ENCODE measurements around the gene ZNF587B. TPM values are rescaled to one million over a fixed set of nuclear protein-coding genes. Genes with fewer than 3 reads are reported as not detected.
"Not testable (repeated sequence)": the region's sequence is repeated elsewhere in the genome, so short reads cannot be mapped to it uniquely, and the experiment has no call there.

The ZNF587B gene
- total RNA-seq, 1 experiment from 2014 or later = 6.8 TPM

DNA sequence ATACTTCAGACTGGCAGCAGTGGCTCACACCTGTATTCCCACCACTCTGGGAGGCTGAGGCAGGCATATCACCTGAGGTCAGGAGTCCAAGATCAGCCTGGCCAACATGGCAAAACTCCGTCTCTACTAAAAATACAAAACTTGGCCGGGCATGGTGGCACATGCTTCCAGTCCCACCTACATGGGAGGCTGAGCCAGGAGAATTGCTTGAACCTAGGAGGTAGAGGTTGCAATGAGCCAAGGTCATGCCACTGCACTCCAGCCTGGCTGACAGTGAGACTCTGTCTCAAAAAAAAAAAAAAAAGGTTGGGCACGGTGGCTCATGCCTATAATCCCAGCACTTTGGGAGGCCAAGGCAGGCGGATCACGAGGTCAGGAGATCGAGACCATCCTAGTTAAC, 39.6 kb downstream of the ZNF587B start:
- not testable (repeated sequence) for DNase-seq (ENCODE audit: low read depth)

DNA sequence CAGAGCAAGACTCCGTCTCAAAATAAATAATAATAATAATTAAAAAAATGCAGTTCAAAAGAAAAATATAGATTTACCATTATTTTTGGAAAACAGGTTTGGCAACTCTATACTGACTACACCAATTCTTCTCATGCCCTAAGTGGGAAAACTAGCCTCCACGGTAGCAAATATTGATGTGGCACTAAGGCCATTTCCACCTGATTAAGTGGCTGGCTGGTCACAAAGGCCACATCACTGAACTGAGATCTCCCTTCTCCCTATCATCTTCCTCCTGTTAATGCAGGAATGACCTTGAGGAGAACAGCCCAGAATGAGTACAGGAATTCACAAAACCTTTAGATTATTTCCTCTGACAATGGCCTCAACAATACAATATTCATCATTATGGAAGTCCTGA, 40.1 kb downstream of the ZNF587B start:
- DNase-seq (ENCODE audit: low read depth) = no peak

DNA sequence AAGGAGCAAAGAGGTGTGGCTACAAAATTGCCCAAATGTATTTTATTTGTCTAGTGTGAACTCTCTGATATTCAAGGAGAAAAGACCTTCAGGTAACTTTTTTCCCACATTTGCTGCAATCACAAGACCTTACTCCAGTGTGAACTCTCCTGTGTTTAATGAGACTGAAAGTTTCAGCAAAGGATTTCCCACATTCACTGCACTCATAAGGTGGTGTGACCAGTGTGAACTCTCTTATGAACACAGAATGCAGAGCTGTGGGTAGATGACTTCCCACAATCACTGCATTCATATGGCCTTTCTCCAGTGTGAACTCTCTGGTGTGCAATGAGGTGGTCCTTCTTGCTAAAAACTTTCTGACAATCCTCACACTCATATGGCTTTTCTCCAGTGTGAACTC, 42.4 kb downstream of the ZNF587B start:
- DNase-seq (ENCODE audit: low read depth) = no peak

DNA sequence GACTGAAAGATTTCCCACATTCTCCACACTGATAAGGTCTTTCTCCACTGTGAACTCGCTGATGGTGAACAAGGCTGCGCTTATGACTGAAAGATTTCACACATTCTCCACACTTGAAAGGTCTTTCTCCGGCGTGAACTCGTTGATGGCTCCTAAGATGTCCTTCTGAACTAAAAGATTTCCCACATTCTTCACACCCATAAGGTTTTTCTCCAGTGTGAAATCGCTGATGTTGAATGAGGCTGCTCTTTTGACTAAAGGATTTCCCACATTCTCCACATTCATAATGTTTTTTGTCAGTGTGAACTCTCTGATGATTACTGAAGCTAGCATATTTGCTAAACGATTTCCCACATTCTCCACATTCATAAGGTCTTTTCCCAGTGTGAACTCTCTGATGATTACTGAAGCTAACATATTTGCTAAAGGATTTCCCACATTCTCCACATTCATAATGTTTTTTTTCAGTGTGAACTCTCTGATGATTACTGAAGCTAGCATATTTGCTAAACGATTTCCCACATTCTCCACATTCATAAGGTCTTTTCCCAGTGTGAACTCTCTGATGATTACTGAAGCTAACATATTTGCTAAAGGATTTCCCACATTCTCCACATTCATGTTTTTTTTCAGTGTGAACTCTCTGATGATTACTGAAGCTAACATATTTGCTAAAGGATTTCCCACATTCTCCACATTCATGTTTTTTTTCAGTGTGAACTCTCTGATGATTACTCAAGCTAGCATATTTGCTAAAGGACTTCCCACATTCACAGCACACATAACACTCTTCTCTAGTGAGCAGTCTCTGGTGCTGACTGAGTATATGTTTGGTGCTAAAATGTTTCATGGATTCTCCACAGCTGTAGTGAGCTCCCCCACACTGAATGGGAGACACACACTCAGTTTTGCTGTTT, 44.0 kb downstream of the ZNF587B start:
- not testable (repeated sequence) for DNase-seq (ENCODE audit: low read depth)

DNA sequence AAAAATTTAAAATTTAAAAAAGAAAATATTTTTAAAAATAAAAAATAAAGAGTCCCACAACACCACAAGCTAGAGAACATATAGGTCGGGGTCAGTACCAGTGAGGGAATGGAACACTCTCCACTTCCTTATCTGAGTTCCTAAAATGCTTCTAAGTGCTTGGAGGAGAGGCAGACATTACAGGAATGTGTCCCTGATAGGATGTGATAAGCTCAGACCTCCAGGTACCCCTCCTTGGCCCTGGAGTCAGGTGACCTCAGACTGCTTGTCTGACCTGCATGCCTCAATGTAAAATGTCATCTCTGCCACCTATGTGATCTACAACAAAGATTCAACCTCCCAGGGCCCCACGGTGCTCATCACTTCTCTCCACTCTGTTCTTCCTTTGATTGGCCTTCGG, 55.9 kb downstream of the ZNF587B start:
- DNase-seq (ENCODE audit: low read depth) = no peak

DNA sequence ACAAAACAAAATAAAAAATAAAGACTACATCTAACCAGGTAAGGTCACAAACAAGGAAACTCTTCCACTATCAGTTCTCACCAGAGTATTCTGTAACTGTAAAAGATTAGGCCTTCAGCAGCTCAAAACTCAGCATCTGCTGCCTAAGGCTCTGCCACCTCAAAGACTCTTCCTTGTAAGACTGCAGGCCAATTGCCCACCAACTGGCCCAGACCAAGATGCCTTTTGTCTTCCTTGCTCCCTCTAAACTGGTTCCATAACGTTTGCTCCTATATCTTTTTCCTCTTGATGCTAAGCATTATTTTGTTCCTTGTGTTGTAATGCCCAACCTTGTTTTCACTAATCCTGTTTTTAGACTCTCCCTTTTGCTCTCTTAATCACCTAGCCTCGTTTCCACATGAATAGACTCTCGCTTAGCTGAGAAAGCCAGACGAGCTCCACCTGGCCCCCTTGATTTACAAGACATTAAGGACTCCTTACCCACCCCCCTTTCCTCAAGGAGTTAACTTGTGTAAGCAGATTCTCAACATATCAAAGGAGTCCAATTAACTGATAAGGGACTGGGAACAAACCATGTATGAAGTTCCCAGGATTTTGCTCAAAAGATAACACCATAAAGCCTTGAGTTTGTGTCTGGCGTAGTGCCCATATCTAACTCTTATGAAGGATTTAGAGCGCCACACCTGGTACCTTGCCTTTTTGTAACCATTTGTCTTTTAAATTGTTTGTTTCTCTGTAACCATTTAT, 57.3 kb downstream of the ZNF587B start:
- DNase-seq (ENCODE audit: low read depth) = no peak

DNA sequence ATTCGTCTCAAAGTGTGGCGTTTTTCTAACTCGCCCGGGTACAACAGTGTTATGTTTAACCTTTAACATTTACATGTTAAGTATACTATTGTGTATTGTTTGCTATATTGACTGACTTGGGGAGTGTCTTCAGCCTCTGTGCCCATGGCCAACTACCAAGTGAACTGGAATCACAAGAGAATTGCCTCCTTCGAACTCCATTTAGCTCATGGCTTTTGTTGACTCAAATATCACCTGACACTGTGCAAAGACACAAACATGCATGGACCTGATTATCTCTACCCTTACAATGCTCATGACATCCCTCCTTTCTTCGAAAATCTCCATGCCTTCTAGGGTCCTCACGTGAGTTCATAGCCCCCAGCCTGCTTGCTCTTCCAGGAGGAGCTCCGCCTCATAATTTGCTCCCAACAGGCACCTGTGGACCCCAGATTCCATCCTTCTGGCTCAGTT, 58.0 kb downstream of the ZNF587B start:
- no peak for DNase-seq (ENCODE audit: low read depth)

DNA sequence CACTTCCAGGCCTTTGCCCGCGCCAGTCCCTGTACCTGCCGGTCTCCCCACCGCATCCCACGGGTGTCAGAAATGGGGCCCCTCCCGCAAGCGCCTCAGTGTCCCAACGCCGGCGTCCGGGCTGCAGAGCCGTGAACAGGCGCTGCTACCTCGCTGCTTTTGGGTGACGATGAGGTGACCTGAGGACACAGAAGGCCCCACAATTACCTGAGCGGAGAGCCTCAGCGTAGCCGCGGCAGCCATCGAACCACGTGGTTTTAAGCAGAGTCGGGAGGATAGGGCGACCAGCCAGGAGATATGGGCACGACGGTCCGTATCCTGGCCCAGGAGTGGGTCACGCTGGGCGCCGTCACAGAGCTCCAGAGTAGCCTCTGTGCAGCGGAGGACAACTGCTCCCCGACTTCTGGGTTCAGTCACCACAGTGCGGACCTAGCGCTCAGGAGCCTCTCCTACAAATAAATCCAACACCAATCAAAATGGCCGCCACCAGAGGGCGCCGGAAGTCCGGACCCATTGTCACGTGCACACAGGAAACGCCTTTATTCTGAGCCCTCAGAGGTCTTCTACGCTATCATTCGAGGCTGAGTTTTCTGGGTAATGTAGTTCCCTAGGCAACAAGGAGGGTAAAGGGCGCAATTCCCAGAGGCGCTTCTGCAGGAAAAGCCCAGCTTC, 58.6 kb downstream of the ZNF587B start, which contains the start of gene ZNF814:
TSS of gene ZNF814 (minus strand) at position 478 of the 672 bp plus-strand sequence. CDS start at position 243, 235 bp downstream.
- DNase-seq (ENCODE audit: low read depth) = peak; percentile 83

DNA sequence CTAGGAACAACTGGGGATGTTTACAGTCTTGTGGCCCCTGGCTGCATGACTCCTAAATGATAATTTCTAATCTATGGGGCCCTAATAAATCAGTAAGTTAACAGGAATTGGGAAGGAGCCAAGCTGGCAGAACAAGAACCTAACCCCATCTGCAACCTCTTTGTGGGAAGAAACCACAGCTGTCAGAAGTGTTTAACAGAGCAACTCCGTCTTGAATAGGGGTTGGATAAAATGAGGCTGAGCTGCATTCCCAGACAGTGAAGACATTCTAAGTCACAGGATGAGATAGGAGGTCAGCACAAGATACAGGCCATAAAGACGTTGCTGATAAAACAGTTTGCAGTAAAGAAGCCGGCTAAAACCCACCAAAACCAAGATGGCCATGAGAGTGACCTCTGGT, 60.6 kb downstream of the ZNF587B start:
- DNase-seq (ENCODE audit: low read depth) = peak; percentile 63

Other genes starting within 250 kb of the ZNF587B start
- gene ZIK1, start 246.2 kb upstream of the ZNF587B start, total RNA-seq (2014; rRNA removed) = 5.1 and 5.4 TPM in 2 replicates
- gene ZNF530, start 230.4 kb upstream of the ZNF587B start, total RNA-seq (2014; rRNA removed) = 11.1 and 16.2 TPM in 2 replicates
- 22.3 and 22.9 TPM in 2 replicates for gene ZNF134, start 216.1 kb upstream of the ZNF587B start, total RNA-seq (2014; rRNA removed)
- 11.4 and 12.1 TPM in 2 replicates for gene ZNF211, start 197.1 kb upstream of the ZNF587B start, total RNA-seq (2014; rRNA removed)
- gene ZSCAN4, start 161.4 kb upstream of the ZNF587B start, total RNA-seq (2014; rRNA removed) = 0.11 TPM in 1 of 2 replicates, not detected in the other
- gene ZNF551, start 148.3 kb upstream of the ZNF587B start, total RNA-seq (2014; rRNA removed) = 8.9 and 12.3 TPM in 2 replicates
- gene ZNF154, start 121.1 kb upstream of the ZNF587B start, total RNA-seq (2014; rRNA removed) = 0.96 and 1.1 TPM in 2 replicates
- gene ZNF671, start 102.7 kb upstream of the ZNF587B start, total RNA-seq (2014; rRNA removed) = 4.2 TPM in 2 replicates
- gene ZNF776, start 83.5 kb upstream of the ZNF587B start, total RNA-seq (2014; rRNA removed) = 8.3 and 12.4 TPM in 2 replicates
- 9.6 and 12.2 TPM in 2 replicates for gene ZNF586, start 60.6 kb upstream of the ZNF587B start, total RNA-seq (2014; rRNA removed)
- 2.2 and 3.5 TPM in 2 replicates for gene ZNF552, start 15.4 kb upstream of the ZNF587B start, total RNA-seq (2014; rRNA removed)
- gene ZNF587, start 19.6 kb downstream of the ZNF587B start, total RNA-seq (2014; rRNA removed) = 6.9 and 11.5 TPM in 2 replicates
- 4.9 and 6.9 TPM in 2 replicates for gene ZNF814, start 58.7 kb downstream of the ZNF587B start, total RNA-seq (2014; rRNA removed)
- 9.3 and 10.8 TPM in 2 replicates for gene ZNF417, start 86.3 kb downstream of the ZNF587B start, total RNA-seq (2014; rRNA removed)
- gene ZNF418, start 105.1 kb downstream of the ZNF587B start, total RNA-seq (2014; rRNA removed) = 1.5 and 2.4 TPM in 2 replicates
- 2.9 and 3.7 TPM in 2 replicates for gene ZNF256, start 117.4 kb downstream of the ZNF587B start, total RNA-seq (2014; rRNA removed)
- gene C19orf18, start 144.2 kb downstream of the ZNF587B start, total RNA-seq (2014; rRNA removed) = not detected in 2 replicates
- 13.9 and 15.6 TPM in 2 replicates for gene ZNF606, start 172.5 kb downstream of the ZNF587B start, total RNA-seq (2014; rRNA removed)
- not detected in 2 replicates for gene ZSCAN1, start 203.7 kb downstream of the ZNF587B start, total RNA-seq (2014; rRNA removed)
- gene ZNF135, start 229.0 kb downstream of the ZNF587B start, total RNA-seq (2014; rRNA removed) = 0.83 and 1.4 TPM in 2 replicates

All from LHCN-M2 (cell line).